ENCODE data around the gene HID1.
A peak's percentile ranks its signal among the peaks of the same experiment; 100 is the strongest.
"Not testable (repeated sequence)": the region's sequence is repeated elsewhere in the genome, so short reads cannot be mapped to it uniquely, and the experiment has no call there.

The HID1 gene

DNA sequence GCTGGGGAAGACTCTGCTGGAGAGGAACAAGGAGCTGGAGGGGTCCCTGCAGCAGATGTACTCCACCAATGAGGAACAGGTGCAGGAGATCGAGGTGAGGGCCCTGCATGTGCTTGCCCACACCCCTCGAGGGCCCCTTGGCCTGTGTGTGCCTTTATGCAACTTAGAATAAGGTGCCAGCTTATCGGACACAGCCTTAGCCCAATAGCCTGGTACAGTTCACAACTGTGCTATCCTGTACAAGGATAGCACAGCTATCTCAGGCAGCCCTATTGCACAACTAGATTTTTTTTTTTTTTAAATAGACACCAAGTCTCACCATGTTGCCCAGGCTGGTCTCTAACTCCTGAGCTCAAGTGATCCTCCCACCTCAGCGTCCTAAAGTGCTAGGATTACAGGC, 27.0 kb upstream of the HID1 start:
- no peak for DNase-seq

DNA sequence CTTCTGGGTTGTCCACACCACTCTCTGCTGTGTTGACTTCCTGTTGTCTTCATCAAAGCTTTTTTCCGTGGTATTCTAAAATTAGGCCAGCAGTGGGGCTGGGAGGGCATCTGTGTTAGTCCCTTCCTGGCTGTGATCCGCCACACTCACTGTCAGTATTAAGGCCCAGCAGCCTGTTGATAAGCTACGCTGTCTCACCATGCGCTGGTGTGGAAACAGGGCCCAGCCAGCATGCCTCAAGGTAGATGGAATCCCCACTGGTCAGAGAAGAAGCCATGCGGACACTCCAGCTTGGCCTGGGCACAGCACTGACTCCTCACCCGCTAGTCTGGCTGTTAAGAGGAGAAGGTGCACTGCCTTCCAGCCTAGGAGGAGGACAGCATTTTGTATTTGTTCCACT, 26.2 kb upstream of the HID1 start:
- no peak for DNase-seq

DNA sequence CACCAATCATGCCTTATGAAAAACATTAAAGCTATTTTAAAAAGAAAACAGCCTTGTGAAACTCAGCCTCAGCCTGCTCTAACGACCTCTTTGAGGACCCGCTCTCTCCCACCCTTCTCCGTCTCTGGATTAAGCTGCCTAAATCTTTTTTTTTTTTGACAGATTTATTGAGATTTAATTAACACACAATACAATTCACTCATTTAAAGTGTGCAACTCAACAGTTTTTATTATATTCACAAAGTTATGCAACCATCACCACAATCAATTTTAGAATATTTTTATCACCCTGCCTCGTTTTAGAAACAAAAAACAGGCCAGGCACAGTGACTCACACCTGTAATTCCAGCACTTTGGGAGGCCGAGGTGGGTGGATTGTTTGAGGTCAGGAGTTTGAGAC, 23.3 kb upstream of the HID1 start:
- DNase-seq, result no peak

DNA sequence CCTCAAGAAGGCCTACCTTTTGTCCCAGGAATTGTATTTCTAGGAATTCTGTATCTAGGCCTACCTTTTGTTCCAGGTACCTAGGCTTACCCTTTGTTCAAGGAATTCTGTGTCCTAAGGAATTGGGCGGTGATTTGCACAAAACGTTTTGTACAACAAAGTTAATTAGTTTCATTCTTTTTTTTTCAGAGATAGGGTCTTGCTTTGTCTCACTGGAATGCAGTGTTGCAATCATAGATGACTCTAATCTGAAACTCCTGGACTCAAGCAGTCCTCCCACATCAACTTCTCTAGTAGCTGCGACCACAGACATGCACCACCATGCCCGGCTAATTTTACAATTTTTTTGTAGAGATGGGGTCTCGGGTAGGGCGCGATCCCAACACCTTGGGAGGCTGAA, 21.9 kb upstream of the HID1 start:
- DNase-seq, result no peak

DNA sequence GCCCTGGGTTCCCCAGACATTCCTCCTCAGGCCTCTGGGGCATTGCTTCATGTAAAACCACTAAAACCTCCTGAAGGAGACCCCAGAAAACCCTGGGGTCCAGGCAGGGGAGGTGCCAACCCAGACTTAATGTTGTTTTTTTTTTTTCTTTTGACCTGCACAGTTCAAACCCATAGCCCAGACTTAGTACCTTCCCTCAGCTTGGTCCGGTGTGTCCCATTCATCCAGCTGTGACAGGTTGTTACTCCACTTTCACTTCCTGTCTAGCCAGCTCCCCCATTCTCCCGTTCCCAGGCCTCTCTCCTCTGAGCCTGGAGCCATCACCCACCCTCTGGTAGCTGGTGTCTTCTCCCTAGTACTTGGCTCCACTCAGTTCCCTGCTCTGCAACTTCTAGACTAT, 19.7 kb upstream of the HID1 start:
- DNase-seq, result no peak

DNA sequence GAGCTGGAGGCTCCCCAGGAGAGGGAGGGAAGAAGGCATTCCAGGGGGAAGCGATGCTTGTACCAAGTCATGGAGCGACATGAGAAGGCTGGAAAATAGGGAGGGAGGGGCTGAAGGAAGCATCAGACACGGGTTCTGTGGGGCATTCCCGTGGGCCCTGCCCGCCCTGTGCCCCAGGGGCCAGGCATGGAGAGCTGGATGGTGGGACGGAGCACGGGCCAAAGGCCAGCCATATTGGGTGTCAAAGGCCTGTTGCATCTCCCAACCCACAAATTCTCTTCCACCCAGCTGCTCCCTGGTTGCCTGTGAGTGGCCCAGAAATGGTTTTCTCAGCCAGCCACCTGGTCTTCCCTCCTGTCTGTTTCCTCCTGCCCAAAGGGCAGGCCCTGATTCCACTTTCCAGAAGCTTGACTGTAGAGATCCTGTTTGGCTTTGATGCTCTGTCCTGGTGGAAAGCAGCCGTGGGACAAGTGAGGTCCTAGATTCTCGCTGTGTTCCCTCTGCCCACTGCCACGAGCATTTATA, 18.1 kb upstream of the HID1 start:
- no peak for DNase-seq

GRCh38 chr17:74987909-74988711, 15.6 kb upstream of the HID1 start:
- no peak for DNase-seq

GRCh38 chr17:74987418-74987908, 14.9 kb upstream of the HID1 start, which contains the start of gene CDR2L:
Gene CDR2L (plus strand): TSS chr17:74987632. CDS start chr17:74988044, 412 bp downstream.
- DNase-seq, result peak; percentile 88 to 90

GRCh38 chr17:74986206-74986576, 13.6 kb upstream of the HID1 start:
- DNase-seq, result no peak

GRCh38 chr17:74982663-74983313, 10.2 kb upstream of the HID1 start:
- DNase-seq, result not testable (repeated sequence)

- DNase-seq, result peak; percentile 71 to 72
These were observed 9.6 kb upstream of the HID1 start for GRCh38 chr17:74981979-74982662.

DNA sequence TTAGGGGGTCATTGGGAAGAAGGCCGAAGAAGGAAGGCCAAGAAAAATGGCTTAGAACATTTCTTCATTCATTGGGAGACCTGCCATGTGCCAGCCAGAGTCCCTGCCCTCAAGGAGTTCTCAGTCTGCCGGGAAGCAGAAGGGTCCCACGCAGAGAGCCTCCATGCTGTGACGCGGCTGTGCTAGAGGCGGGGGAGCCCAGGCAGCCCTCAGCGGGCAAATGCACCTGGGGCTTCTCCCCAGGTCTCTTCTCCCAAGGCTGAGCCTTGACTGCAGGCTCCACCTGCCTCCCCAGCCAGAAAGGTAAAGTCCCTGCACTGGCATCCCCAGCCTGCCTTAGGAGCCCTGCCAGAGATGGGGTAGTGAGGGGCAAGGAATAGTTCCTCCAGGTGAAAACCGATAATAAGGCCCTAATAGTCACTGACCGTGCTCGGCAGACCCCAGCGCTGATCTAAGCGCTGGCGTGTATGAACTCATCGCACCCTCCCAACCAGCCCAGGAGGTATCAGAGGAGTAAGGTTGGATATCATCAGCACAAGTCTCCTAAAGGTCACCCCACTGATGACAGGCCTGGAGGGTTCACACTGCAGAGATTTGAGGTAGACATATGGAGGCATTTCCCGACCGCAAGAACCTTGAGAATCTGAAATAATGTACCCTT, 8.9 kb upstream of the HID1 start:
- no peak for DNase-seq

GRCh38 chr17:74979408-74980146, 7.0 kb upstream of the HID1 start:
- DNase-seq, result no peak

- no peak for DNase-seq
These were observed 5.7 kb upstream of the HID1 start for GRCh38 chr17:74978240-74978639.

DNA sequence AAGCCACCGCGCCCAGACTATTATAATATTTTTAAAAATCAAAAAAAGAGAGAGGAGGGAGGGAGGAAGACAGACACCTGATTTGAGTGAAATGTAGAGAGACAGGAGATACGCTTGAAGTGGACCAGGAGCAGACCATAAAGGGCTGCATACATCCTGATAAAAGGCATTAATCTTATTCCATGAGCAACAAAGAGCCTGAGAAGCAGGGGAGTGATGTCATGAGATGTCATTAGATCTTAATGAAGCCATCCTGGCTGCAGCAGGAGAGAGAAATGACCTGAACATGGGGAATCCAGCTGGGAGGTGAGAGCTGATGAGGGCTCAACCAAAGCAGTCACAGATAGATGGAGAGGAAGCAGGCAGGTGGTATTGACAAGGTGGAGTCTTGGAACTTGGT, 5.2 kb upstream of the HID1 start:
- DNase-seq, result no peak

DNA sequence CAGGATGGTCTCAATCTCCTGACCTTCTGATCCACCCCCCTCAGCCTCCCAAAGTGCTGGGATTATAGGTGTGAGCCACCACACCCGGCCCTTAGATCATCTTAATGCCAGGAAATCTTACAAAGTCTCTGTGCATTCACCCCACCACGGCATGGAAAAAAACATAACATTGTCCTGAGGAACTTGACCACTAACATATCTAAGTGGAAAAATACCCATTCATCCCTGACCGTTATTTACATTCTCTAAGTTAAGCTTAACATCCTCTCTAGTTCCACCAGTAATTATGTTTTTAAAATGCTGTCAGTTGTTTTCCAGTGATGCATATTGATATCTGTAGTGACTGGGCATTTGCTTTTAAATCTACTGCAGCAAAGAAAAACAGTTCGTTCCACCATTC, 3.4 kb upstream of the HID1 start:
- no peak for DNase-seq

- DNase-seq, result no peak
These were observed 392 bp upstream of the HID1 start for GRCh38 chr17:74972973-74973328.

DNA sequence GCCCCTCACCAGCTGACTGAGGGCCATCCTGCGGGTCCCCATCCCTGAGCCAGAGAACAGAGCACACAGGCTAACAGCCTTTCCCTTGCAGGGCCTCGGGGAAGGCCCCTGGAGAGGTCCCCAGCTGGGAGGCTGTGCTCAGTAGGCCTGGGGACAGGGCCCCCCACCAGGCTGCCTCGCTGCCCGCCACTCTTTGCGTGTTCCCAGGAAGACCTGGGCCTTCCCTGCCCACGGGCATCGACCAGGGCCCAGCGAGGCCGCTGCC, 785 bp downstream of the HID1 start:
- DNase-seq, result no peak

DNA sequence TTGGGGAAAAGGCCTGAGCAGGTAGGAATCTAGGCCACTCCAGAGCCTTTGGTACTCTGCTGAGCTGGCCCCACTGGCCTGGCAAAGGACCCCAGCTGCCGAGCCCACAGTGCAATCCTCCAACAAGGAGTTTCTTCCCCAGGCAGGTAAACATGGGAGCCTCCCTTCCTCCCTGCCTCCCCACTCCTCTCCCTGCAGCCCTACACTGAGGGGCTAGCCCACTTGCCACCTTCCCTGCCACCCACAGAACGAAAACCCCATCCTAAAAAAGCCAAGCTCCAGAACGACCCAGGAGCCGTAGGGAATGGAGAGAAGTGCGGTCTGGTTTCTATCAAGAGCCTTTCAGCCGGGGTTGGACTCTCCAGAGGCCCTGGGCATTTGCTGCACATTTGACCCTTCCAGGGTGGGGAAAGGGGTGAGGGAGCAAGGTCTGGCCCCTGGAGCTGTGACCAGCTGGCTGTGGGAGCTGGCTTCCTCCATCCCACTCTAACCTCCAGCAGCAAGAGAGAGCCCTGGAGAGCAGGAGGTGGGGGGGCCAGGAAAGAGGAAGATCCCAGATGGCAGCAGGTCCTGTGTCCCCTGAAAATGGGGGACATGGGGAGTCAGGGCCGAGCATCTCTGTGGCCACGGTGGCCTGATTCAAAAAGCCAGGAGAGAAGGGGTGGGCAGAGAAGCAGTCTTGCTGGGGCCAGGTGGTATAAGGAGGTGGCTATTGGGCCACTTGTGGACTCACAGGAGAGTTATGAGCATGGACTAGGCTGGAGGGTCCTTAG, 1.3 kb downstream of the HID1 start:
- DNase-seq, result no peak

DNA sequence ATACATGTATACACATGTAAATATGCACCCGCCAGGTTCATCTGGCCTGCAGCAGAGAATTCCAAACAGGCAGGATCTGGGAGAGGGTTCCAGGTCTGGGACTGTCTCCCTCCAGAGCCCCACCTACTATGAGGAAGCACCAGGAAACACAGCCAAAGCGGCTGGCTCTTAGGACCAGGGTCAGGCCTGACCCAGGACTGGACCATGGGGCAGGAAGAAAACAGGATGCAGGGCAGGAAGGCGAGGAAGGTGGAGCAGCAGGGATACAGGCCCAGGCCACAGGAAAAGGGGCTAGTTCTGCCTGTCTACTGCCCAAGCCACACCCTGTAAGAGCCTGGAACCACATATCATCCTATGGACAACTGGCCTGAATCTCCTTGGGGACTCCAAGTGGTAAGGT, 2.2 kb downstream of the HID1 start:
- DNase-seq, result no peak

- DNase-seq, result not testable (repeated sequence)
These were observed 3.1 kb downstream of the HID1 start for GRCh38 chr17:74969501-74969900.

GRCh38 chr17:74968361-74968780, 4.2 kb downstream of the HID1 start:
- no peak for DNase-seq

Measured in stimulated activated CD4-positive, alpha-beta T cell treated with anti-CD3 and anti-CD28 coated beads, Interleukin-2, amount 100 ng/mL, for 48 hours (primary cell).